GM19239 (cell line): ENCODE measurements around the gene IQSEC3.
A peak's percentile ranks its signal among the peaks of the same experiment; 100 is the strongest.
"Not testable (repeated sequence)": the region's sequence is repeated elsewhere in the genome, so short reads cannot be mapped to it uniquely, and the experiment has no call there.

Source experiments
- DNase-seq: peaks from one replicate; pipeline ENCODE4 v3.0.0; 2011; ENCODE audit warnings: low spot score; ENCODE audit not compliant: insufficient read length
- FAIRE-seq: peaks from 2 replicates; lab custom pipeline; 2011; peaks lifted over from hg19 to GRCh38; lab: Jason Lieb, UNC

The IQSEC3 gene

DNA sequence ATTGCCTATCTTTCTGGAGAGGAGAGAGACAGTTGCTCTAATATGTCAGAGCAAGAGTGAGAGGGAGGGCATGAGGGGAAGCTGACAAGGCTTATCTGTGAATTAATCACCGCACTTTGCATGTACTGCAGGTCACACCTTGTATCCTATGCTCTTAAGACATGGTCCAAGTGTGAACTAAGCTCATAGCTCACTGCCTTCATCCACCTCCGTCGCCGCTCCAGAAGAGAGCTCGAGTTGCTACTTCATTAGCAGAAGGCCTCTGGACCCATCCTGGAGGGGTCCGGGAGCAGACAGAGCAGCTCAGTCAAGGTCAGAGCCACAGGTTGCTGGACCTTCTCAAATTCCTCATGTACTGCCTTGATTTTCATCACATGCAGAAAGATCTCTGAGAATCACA lies 14.6 kb upstream of the IQSEC3 start:
- FAIRE-seq, DNase-seq: not testable (repeated sequence)

DNA sequence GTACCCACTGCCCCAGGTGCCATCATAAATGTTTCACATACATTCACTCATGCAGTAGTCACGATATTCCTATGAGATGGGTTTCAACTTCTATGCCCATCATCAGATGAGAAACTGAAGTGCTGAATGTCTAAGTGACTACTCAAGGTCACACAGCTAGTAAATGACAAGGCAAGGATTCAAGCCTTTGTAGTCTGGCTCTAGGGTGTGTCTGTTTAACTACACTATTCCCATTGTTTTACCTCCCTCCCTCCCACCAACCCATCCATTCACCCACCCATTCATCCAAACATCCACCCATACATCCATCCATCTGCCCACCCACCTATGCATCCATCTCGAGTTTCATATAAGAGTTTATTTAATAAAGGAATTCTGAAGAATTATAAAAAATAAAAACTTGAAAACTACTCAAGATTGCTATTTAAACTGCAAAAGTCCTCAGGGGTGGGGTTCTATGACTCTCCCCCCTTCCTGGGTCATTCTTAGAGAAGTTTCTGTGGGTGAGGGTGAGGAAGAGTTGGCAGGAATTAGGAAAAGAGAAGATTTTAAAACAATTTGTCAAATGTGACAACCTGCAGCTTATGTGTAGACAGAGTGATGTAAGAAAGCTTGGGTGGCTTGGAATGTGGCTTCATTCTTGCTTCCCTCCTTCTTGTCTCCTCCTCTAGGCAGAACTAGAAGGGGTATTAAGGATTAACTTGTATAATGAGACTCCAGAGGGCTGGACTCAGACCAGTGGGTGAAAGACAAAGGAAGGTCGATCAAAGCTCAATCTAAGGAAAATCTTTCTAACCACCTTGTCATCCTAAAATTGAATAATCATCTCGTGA lies 13.4 kb upstream of the IQSEC3 start:
- DNase-seq, FAIRE-seq: not testable (repeated sequence)

DNA sequence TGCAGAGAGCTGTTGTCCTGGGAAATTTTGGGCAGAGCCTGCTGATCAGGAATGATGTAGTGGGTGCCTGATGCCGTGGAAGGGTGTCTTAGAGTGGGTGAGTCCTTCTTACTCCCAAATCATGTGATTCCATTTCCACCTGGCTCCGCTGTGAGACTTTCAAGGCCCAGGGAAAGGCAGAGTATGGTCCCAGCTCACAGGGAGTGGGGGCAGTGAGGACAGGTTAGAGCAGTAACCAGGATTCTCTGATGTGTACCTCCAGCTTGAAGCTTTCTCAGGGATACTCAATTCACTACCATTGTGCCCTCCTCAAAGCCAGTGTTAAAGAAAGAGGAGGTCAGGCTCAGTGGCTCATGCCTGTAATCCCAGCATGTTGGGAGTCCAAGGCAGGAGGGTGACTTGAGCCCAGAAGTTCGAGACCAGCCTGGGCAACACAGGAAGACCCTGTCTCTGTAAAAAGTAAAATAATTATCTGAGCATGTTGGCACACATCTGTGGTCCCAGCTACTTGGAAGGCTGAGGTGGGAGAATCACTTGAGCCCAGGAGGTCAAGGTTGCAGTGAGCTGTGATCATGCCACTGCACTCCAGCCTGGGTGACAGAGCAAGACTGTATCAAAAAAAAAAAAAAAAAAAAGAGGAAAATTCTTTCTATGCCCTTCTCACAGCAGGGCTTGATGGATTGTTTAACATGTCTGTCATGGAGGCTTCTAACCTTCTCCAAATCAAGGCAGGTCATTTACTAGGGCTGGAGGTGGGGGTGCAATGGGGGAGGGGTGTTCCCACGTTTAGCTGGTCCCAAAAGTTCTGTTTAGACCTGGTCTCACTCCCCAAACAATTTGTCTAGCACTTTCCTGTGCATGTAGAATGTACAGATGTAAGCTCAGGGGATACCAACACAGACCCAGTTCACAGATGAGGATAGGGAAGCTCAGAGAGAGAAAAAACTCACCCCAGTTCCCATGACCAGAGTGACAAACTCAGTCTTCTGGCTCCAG lies 12.5 kb upstream of the IQSEC3 start:
- no peak for FAIRE-seq
- DNase-seq: no peak

DNA sequence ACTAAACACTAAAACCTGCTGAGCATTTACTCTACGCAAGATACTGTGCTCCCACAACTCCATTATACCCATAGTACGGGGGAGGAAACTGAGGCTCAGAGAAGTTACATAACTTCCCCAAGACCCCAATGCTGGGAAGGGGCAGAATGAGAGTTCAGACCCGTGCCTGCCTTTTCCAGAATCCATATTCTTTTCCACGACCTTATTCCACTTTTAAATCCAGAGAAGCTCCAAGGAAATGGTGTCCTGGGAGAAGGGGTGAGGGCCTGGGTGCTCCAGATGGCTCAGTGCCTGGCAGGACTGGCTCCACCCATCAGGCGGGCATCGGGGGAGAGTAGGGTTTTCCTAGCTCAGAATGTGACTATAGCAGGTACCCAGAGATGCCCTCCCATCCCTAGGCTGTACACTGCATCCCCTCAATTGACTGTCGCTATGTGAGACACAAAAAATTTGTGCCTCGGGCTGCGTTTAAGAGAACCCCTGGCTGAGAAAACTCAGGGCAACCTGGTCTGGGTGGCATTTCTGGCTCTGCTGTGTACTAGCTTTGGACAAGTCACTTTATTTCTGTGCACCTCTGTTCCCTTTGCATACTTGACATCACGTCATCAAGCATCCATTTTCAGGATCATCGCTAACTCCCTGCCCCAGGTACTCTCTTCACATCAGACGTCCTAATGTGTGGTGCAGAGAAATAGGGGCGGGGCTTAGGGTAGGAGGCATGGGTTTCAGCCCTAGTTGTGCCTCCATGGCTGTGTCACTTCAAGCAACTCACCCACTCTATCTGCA lies 11.6 kb upstream of the IQSEC3 start:
- FAIRE-seq (no peak), DNase-seq (no peak)

DNA sequence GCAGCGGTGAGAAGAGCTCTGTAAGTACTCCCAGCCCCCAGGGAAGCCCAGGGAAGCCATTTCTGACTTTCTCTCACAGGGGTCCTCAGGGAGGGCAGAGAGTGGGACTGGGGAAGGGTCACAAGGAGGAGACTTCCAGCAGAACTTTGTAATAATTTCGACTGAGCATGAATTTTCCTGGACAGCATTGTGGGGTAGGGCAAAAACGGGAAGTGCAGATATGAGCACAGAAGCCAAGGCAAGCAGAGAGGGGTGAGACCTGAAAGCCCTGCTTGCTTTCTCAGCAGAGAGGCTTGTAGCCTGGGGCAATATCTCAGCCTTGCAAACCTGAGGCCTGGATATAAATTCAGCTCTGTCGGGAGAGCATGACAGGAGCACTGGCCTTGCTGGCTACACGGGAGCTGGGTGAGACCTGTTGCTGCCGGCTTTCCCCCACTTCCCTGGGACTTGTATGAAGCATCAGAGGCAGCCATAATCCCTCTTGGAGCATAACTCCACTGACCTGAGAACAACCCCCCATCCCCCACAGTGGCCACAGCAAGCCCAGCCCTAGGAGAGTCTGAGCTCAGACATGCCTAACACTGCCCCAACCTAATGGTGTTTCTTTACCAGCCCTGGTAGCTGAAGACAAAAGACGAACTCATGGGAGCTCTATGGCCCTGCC lies 9.8 kb upstream of the IQSEC3 start:
- FAIRE-seq (no peak), DNase-seq (no peak)

DNA sequence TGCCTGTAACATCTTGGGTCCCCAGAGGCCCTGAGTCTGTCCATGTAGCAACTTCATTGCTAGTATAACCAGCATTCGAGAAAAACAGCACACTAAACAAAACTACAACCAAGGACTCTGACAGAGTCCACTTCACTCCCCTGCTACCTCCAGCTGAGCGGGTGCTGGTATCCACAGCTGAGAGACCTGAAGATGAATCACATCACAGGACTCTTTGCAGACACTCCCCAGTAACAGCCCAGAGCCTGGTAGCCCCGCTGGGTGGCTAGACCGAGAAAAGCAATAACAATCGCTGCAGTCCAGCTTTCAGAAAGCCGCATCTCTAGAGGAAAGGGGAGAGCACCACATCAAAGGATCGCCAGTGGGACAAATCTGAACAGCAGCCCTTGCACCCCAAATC lies 9.0 kb upstream of the IQSEC3 start:
- no peak for DNase-seq
- FAIRE-seq: no peak

DNA sequence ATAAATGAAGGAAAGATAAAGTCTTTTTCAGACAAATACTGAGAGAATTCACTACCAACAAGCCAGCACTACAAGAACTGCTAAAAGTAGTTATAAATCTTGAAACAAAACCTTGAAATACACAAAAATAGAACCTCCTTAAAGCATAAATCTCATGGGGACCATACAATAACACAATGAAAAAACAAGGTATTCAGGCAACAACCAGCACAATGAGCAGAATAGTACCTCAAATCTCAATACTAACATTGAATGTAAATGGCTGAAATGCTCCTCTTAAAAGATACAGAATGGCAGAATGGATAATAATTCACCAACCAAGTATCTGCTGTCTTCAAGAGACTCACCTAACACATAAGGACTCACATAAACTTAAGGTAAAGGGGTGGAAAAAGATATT lies 7.7 kb upstream of the IQSEC3 start:
- FAIRE-seq (no peak), DNase-seq (no peak)

DNA sequence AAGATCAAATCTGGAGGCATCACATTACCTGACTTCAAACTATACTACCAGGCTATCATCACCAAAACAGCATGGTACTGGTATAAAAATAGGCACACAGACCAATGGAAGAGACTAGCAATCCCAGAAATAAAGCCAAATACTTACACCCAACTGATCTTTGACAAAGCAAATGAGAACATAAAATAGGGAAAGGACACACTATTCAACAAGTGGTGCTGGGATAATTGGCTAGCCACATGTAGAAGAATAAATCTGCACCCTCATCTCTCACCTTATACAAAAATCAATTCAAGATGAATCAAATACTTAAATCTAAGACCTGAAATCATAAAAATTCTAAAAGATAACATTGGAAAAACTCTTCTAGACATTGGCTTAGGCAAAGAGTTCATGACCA lies 4.7 kb upstream of the IQSEC3 start:
- DNase-seq, FAIRE-seq: not testable (repeated sequence)

DNA sequence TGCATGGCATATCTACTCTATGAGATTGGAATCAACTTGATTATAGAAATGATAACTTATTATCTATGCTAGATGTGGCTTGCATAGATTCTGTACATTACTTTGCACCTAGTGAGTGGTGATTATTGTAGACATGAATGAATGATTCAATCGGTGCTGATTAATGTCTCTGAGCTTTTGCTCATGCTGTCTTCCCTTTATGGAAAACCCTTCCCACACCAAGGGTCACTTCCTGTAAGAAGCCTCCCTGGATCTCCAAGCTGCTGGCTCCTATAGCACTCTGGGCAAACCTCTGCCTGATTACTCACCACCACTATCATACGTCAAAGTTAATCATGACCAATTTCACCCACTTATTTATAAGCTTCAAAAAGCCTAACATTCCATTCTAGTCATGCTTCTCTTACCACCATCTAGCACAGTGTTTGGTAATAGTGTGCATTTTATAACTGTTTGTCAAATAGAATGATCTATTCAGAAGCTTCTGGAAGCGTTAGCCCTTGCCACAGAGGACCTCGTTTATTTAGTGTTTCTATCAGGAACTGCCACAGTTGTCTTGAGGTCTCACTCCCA lies 990 bp upstream of the IQSEC3 start:
- FAIRE-seq, DNase-seq: not testable (repeated sequence)

DNA sequence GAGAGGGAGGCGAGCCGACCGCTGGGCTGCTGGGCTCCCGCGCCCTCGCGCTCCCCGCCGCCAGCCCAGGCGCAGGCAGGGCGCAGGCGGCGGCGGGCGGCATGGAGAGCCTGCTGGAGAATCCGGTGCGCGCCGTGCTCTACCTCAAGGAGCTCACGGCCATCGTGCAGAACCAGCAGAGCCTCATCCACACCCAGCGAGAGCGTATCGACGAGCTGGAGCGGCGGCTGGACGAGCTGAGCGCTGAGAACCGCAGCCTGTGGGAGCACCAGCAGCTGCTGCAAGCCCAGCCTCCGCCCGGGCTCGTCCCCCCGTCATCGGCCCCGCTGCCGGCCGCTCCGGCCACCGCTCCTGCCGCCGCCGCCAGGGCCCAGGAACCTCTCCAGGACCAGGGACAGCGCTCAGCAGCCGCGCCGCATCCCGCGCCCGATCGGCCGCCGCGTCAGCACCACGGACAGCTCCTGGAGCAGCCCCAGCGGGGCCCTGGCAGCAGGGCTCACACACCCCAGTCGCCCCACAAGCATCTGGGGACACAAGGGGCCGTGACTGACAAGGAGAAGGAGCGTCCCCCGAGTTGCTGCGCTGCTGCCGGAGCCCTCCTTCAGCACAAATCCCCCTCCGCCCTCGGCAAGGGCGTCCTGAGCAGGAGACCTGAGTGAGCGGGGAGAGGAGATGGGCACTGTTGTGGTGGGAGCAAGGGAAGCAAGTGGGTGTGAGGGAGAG lies 376 bp downstream of the IQSEC3 start:
- not testable (repeated sequence) for DNase-seq
- FAIRE-seq: peak; percentile 11

DNA sequence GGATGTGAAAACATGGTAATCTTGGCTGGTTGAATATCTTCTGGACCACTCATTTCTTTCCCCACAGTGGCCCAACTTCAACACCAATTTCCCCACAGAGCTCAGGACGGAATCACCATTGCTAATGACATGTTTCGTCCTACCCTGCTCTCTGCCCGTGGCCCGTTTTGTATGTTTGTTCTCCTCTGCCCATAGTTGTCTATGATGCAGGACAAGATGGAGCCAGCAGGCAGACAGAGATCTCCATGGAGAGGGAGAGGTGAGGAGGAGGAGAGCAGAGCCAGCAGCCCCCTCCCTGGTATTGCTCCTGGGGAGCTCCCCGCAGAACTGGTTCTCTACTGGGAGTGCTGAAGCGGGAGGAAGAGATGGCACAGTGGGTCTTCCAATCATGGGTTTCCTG lies 3.1 kb downstream of the IQSEC3 start:
- not testable (repeated sequence) for FAIRE-seq, DNase-seq

DNA sequence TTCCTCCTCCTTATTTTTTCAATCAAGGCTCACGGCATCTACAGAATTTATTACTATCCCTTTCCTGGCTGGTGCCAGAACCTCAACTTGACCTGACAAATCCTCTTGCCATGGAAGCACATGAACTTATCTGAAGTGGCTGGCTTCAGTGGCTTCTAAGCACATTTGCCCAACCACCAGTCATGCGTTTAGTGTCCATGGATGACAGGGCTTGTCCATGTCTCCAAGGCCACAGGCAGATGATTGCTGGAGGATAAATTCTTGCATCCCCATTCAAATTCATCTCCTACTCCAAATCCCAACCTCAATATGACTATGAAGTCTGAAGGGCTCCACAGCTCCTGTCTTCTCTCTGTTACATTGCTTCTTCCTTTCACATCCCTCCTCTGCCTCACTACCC lies 4.0 kb downstream of the IQSEC3 start:
- DNase-seq, FAIRE-seq: not testable (repeated sequence)

DNA sequence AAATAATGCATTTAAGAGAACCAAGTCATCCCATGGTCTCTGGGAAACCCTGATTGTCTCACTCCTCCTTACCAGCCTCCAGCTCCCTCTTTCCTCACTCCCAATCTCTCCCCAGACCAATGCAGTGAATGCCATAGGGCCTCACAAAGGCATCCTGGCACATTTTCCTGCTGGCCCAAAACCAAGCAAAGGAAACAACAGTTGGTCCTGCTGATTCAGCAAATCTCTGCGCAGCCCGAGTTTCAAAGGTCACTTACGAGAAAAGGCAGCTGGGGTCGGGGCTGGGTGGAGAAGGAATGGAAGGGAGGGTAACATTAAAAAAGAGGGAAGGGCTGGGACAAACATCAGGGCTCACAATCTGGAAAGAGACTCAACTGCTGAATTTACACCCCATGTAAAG lies 5.5 kb downstream of the IQSEC3 start:
- not testable (repeated sequence) for FAIRE-seq, DNase-seq

DNA sequence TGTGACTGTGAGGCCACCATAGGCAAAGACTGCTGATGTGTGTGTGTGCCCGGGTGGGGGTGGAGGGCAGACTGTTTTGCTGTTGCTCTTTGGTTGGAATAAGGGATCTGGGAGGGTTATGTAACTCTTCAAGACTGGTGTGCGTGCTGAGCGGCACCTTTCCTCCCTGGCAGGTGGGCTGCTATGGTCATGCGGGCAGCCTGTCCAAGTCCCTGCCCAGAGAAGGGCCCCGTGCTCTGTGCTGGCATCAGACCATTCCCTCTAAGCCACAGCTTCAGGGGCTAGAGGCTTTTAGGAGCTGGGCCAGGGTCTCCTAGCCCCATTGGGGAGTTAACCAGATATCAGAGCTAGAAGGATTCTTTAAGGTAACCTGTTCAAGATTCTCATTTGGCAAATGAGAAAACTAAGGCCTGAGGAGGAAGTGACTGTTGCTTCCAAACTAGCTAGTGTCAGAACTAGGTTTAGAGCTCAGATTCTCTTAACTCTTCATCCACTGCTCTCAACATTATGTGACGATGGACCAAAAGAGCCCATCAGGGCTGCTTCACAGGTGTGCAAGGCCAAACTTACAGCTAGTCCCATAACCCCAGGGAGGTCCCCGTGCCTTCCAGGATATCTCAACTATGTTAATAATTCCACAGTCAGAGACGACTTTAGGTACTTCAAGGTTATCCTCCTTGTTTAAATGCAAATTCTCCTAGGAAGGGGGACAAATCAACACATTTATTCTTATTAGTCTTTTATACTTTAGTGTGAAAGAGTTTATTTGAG lies 8.0 kb downstream of the IQSEC3 start:
- not testable (repeated sequence) for FAIRE-seq, DNase-seq

DNA sequence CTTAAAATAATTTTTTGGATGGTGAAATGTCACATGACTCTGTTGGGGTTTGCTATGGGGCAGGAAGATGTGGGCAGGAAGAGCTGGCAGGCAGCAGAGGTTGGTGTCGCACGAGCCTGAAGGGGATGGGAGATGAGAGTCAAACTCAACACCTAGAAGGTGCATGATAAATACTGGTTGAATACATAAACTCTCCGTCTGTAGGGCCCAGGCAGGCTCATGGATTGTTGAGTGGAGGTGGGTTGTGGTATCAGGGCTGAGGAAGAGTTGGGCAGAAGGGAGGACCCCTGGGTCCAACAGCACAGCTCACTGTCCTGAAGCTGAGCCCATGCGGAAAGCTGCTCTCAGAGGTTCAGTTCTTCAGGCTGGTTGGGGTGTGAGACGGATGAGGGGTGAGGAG lies 9.0 kb downstream of the IQSEC3 start:
- FAIRE-seq, DNase-seq: not testable (repeated sequence)

DNA sequence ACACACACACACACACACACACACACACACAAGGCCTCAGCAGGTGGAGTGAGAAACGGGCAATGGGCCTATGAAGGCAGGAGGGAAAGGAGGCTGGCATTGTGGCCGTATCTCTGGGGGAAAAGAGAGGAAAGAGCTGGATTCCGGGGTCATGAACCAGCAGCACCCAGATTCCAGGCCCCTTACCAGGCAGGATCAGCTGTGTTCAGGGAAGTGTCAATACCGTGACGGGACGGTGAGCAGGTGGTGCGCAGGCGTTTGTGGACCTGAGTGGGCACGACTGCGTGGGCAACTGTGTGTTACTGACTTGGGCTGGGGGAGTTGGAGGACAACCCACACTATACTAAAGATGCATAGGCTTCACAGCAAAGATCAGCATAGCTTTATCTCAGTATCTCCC lies 9.5 kb downstream of the IQSEC3 start:
- FAIRE-seq, DNase-seq: not testable (repeated sequence)

DNA sequence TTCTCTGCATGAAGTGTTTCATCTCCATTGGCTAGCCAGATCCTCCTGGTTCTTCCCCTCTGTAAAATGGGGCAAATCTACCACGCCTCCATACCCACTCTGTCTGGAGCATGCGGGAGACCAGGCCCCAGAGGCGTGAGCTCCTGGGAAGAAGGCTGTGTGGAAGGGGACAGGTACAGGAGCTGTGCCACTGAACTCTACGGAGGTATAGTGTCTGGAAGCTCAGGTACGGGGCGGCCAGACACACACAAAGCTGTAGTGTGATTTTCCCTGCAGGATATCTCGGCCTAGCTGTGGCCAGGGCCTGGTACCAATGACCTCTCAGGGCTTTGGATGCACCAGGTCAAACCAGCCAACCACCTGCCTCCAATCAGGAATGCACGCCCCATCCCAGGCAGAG lies 10.0 kb downstream of the IQSEC3 start:
- not testable (repeated sequence) for DNase-seq, FAIRE-seq
